HG02571 (cell line): Measurements from ENCODE around the gene NADK2.

ENCODE experiments used
- ATAC-seq: cut with Tn5 transposase; IDR thresholded peaks from one replicate; pipeline ENCODE4 v1.9.1; 2021; ENCODE audit warnings: mild to moderate bottlenecking, moderate library complexity; ENCODE audit not compliant: unreplicated experiment

Gene NADK2

DNA sequence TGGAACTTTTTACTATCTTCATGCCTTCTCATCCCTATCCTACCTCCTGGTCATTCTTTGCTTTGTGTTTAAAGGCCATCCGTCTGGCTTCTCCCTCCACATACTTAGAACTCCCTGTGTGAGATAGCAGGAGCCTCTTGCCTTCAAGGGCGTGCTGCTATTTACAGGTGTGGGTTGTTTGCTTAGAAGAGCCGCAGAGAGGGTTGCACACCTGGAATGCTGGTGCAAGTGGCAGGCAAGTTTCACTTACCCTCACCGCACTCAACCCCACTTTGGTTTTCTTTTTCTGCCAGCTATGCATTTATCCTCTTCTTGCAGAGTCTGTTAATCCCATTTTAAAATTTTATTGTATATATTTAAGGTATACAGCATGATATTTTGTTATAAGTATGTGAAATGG lies 77.3 kb downstream of the NADK2 start:
- no peak for ATAC-seq

DNA sequence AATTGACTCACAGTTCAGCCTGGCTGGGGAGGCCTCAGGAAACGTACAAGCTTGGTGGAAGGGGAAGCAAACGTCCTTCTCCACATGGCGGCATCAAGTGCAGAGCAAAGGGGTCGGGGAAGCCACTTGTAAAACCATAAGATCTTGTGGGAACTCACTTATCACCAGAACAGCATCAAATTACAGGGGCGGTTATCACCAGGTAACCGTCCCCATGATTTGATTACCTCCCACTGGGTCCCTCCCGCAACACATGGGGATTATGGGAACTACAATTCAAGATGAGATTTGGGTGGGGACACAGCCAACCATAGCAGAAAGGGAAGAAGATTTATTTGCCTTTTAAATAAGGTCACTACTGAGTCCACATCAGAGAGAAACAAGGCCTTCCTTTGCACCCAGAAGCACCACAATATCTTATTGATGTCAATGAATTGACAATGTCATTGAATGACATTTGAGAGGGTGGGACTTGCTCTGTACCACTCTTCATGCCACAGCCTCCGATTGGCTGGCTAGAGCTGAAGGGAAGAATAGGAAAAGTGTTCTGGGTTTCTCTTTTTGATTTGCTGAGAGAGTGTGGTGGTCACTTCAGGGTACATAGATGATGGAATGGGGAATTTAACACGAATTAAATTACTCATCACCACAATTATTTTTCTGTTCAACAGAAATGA lies 78.8 kb downstream of the NADK2 start:
- no peak for ATAC-seq

DNA sequence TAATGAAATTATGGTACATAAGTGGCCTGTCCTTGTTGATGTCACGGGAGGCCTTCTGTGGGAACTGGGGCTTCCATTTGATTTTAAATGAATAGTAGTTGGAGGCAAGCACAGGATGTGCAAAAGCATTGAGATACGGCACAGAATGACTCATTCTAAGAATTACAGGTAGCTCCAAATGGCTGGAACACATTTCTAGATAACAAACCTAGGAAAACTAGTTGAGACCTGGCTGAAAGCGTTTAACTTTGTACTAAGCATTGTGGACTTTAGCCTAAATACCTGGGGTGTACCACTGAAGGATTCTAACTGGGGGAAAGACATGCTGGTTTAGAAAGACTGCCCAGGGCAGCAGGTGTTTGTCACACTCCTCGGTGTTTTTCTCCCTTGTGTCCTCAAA lies 80.4 kb downstream of the NADK2 start:
- no peak for ATAC-seq

DNA sequence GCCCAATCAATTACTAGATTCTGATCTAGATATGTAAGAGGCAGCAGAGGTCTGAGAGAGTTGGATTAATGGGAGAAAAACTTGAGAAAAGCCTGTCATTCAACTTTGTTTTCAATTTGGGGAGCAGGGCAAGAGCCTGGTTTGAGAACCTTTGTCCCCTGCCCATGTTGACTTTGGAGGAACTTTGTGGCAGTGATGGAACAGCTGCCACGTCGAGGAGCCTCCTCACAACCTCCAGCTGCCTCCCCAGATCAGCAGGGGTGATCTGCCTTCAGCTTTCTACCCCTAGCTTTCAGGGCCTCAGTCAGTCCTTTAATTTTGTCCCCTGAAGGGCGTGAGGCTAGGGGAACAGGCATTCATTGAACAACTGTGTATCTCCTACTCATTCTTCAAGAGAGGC lies 81.1 kb downstream of the NADK2 start:
- ATAC-seq = no peak

DNA sequence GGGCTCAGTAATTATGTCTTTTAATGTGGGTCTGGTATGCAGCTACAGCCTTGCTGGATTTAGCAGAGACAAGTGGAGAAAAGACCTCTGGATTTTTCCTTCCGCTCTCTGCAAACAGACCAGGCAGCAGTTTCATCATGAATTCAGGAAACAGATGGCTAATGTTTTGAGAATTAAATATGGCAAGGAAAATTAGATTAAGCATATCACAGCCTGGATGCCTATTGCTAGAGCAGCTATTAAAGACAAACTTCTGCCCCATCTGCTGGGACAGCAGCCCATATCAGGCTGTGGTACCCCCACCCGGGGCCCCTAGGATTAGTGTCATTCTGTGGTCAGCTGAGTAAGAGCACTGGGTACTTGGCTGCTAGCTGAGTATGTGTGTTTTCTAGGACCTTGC lies 83.6 kb downstream of the NADK2 start:
- ATAC-seq = no peak

DNA sequence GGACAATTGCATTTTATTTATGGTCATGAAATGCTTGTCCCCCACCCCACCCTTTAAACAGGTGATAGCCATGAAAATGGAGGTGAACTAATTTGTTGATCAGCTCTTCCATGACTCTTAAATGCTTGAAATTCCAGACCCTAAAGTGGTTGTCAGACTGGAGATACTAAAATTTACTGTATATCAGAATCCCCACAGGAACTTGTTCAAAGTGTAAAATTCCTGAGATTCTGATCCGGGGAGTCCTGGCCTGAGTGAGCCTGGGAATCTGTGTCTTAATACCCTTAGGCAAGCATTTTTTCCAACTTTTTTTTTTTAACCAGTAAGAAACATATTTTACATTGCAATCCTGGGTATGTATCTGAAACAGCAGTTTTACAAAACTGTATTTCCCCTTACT lies 85.1 kb downstream of the NADK2 start:
- no peak for ATAC-seq

DNA sequence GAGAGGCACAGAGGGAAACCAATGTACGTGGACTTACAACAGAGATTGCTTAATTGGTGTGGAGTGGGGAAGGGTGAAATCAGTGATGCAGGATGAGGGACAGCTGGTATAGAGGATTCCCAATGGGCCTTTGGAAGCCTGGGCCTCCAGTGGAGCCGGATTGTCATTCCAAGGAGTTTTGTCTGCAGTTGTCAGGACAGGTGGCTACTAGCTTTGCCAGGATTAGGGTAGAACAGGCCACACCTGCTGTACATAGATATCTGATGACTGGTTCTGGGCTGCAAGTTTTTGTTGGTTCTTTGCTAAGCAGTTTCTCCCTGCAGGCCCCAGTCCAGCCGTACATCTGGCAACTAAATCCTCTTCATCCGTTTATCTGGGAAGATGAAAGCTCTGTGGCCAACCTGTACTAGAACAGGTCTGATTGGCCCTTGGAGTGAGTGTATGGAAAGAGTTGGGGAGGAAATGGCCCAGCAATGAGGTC lies 85.6 kb downstream of the NADK2 start:
- ATAC-seq = no peak

DNA sequence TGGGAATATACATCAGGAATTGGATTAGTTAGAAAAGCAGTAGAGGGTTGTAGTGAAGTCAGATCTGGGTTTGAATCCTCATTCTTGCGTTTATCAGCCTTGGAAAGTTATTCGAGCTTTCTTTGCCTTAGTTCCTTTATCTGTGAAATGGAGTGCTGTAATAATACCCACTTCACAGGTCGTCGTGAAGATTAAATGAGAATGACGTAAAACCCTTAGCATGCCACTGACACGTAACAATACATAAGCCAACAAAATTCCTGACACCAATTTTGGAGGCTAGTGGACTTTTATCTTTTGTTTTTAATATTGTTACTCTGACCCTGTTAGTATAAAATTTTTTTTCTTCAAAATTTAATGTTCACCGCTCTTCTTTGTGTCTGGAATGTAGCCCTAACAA lies 86.4 kb downstream of the NADK2 start:
- no peak for ATAC-seq

DNA sequence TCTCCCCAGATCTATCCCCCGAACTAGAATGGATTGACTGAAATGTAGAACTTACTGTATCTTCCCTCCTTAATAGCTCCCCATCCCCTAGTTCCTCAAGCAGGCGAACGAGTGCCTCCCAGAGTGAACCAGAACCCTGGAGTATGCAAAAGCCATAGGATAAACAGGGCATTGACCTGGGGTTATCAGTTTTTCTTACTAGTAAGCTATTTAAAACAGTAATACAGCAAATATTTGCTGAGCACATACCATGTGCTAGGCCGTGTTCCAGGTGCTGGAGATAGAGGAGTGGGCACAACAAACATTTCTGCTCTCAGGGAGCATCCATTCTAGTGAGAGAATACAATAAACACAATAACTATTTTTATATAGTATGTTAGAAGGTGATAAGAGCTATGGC lies 88.0 kb downstream of the NADK2 start:
- ATAC-seq = no peak

DNA sequence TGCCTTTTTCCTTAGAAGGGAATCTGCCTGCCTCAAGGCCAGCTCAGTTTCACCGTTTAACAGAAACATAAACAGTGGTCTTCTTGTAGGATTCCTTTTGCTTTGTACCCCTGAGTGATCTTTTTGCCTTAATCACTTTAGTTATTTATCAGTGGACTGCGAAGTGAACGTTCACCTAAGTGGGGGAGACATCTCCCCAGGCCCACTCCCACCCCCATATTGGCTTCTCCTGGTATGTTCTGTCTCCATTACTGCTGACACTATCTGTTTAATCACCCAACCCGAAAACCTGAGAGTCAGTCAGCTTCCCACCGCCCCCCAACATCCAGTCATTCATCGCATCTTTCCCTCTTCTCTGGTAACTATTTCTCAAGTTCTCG lies 88.4 kb downstream of the NADK2 start:
- ATAC-seq = no peak

DNA sequence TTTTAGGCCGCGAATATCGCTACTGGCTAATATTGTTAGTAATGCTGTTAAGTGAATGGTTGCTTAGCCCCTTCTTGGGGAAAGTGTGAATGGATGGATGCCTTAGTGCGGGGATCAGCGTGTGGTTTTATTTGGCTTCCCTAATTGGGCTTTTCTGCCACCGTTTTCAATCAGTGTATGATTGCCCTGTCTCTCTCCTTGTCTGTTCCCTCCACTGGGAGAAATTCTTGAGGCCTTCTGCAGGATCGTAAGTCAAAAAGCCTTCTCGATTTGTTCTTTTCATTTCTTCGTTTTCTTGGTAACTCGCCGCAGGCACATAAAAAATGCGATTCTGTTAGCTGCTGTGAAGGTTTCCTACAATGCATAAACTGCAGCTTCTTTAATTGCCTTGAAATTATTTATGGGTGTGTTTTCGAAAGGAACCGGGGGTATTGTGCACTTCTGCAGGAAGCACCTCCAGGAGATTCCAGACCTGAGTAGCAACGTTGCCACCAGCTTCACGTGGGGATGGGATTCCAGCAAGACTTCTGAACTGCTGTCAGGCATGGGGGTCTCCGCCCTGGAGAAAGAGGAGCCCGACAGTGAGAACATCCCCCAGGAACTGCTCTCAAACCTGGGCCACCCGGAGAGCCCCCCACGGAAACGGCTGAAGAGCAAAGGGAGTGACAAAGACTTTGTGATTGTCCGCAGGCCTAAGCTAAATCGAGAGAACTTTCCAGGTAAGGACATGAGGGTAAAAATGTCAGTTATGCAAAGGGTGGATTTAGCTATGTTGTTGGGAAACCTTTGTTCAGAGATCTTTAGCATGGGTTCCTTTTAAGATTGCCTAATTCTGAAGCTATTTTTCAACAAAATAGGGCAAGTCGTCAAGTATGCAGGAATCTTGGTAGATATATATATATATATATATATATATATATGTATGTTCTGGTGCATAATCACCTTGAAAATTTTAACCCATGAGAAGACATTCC lies 89.1 kb downstream of the NADK2 start:
- no peak for ATAC-seq

DNA sequence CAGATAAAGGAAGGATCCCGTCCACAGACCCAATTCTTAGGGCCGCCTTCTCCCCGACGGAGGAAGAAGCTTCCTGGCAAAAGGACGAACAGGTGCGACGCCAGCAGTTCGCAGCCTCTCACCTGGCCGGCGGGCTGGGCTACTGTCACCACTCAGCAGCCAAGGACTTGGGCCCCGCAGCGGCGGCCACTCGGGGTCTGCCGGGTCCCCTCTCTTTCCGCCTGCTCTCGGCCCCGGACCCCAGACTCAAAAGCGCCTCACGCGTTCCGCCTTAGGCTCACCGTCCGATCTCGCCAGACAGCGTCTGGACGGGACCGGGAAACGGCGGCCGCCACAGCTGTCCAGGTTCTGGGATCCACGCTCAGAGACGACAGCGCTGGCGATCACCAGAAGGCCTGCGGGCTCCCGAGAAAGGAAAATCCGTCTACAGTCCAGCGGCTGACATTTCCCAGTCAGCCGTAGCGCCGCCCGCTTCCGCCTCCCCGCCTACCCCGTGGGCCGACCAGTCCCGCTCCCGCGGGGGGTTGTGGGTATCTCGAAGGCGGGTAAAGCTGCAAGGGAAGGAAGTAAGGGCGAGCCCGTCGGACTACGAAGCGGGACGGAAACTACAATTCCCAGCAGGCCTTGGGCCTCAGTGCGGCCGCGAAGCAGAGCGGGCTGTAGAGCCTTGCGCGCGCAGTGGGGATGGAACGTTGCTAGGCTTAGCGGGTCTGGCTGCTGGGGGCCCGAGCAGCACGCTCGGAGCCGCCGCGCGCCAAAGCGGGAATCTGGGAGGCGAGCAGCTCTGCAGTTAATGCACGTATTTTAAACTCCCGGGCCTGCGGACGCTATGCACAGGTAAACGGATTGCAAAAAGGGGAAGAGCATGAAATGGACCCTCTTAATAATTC lies 90.0 kb downstream of the NADK2 start, which contains the start of the genes LMBRD2 and SKP2:
TSS of gene LMBRD2 (minus strand) at position 454 of the 890 bp plus-strand sequence. CDS start 8,538 bp downstream, outside the sequence.
TSS of gene SKP2 (plus strand) at position 678 of the 890 bp plus-strand sequence. CDS start at position 830, 152 bp downstream.
- peak; percentile 98 for ATAC-seq

DNA sequence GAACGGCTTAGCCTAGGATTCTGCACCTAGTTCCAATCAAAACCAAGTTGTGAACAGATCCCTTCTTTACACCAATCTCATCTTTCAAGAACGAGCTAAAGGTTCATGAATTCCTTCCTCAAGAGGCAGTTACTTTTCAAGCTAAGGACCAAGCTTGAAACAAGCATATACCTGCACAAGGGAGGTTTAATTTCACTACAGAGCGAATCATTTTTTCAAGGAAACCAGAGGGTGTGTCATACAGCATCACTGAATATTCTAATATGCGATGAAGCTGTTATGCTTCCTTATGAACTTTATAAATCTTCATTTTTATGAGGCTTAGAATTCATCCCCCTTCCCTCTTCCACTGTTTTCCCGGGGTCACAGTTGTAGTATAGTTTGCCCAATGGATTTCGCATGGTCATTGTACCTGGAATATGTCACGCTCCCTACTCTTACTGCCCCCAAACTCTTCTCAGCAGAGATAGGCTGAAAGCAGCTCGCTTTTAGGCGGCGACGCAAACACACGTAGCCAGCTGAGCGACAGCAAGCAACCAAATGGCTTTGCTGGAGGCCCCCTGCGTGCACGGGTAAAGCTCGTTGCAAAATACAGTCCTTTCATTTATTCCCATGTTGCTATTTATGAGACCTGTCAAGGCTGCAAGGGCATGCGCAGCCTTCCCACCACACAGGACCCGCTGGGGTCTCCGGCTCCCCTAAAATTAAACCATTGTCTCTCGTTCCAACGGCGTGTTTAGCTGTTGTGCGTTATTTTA lies 90.9 kb downstream of the NADK2 start:
- ATAC-seq = peak; percentile 16

DNA sequence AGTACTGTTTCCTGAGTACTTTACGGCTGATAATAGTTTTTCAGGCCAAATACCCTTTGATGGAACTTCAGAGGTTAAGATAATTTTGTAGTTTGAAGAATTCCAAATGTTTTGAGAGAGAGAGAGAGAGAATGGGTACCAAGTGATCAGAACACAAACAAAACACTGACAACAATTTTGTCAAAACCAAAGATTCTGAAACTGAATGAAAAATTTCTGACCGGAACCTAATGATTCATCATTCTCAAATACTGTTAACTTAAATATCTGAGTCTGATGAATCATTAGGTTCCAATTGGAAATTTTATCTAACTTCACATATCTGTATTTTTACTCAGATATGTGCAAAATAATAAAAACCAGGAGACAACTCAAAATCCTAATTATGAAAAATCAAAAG lies 94.0 kb downstream of the NADK2 start:
- ATAC-seq = no peak

DNA sequence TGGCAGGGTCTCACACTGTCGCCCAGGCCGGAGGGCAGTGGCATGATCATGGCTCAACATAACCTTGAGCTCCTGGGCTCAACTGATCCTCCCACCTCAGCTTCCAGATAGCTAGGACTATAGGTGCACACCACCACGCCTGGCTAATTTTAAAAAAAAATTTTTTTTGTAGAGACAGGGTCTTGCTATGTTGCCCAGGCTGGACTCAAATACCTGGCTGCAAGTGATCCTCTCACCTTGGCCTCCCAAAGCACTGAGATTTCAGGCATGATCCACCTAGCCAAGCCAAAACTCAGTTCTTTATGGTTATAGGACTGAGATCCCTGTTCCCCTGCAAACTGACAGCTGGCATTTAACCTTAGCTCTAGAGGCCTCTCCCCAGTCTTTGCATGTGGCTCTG lies 95.3 kb downstream of the NADK2 start:
- no peak for ATAC-seq

DNA sequence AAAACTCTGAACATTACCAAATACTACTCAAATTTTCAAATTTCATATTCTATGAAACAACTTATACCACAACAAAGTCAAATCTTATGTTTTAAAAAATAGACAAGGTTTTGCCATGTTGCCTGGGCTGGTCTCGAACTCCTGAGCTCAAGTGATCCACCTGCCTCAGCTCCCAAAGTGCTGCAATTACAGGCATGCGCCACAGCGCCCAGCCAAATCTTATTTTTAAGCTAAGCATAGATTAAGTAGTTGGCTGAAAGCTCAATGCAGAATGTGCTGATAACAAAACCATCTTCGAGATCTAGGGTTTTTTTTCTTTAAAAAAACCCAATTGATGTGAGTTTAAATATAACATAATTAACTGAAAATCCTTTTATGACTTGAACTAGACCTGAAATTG lies 96.4 kb downstream of the NADK2 start:
- ATAC-seq = no peak
